Renal cortical epithelial cell (primary cell): ENCODE measurements around the gene CHD6. TPM values are rescaled to one million over a fixed set of nuclear protein-coding genes. Genes with fewer than 3 reads are reported as not detected.

ENCODE experiments used
- DNase-seq: peaks from one replicate; pipeline ENCODE4 v3.0.0-alpha.2; 2011; ENCODE audit warnings: low read depth
- total RNA-seq: library from RNA; depleted of rRNA; stranded (reverse); fragments of >200 nt; gene quantifications from 2 replicates; pipeline ENCODE4 v1.2.3, GENCODE V29; 2014

The CHD6 gene
- total RNA-seq, 1 donor from 2014 or later, result 45.5 TPM

- no peak for DNase-seq
Measured at GRCh38 chr20:41592516-41593216, 25.5 kb downstream of the CHD6 start.

- peak; percentile 55 for DNase-seq
Measured at GRCh38 chr20:41587956-41588355, 30.2 kb downstream of the CHD6 start.

GRCh38 chr20:41587523-41587922 is 30.7 kb downstream of the CHD6 start:
- DNase-seq, result no peak

DNA sequence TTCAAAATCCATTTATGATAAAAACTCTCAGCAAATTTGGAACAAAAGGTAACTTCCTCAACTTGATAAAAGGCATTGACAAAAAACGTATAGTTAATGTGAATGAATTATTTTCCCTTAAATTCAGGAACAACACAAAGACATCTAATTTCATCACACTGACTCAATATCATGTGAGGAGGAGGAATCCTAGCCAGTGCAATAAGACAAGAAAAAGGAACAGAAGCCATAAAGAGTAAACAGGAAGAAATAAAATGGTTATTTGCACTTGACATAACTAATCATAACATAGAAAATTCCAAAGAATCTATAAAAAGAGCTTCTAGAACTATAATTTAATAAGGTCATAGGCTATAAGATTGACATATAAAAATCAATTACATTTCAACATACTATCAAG is 31.4 kb downstream of the CHD6 start:
- DNase-seq, result no peak

DNA sequence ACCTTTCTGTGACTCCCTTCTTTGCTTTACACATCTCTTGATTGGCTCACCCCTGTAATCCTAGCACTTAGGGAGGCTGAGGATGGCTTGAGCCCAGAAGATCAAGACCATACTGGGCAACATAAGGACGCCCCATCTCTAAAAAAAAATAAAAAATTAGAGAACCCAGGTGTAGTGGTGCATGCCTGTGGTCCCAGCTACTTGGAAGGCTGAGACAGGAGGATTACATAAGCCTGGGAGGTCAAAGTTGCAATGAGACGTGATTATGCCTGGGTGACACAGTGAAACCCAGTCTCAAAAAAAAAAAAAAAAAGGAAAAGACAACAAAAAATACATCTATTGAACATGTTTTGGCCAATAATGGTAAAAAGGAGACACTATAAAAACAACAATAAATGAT is 37.8 kb downstream of the CHD6 start:
- no peak for DNase-seq

DNA sequence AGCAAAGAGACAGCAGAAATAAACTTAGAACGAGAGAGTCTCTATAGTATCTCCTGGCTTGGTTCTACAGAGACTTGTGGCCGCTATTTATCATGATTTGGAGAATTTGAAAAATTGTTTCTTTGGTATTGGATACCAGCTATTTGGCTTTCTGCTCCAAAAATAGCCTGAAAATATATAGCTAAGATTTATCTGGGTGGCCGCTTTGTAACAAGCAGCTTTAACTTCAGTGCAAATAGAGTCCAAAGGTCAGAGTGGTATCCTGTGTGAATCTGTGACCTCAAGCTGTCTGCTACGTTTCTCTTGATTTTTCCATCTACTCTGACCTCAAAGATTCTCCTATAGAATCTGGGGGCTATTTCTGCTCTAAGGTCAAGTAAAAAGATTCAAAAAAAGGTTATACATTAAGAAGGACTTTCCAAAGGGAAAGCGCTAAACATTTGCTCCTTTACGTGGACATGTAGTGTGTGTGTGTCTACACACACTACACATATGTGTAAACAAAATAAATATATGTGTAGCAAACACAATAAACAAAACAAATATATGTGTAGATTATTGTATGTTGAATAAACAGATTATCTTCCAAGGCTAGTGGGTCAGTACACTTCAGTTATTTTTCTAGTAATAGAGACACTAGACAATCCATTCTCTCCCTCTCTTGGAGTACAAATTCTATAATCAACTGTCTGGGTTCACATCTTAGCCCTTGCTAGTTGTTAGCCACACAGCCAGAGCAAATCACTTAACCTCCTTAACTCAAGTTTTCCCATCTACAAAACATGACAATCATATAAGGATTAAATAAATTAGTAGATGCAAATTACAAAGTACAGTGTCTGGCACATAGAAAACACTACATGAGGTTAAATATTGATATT is 40.8 kb downstream of the CHD6 start:
- DNase-seq, result peak; percentile 15

GRCh38 chr20:41575412-41575811 is 42.8 kb downstream of the CHD6 start:
- no peak for DNase-seq

DNA sequence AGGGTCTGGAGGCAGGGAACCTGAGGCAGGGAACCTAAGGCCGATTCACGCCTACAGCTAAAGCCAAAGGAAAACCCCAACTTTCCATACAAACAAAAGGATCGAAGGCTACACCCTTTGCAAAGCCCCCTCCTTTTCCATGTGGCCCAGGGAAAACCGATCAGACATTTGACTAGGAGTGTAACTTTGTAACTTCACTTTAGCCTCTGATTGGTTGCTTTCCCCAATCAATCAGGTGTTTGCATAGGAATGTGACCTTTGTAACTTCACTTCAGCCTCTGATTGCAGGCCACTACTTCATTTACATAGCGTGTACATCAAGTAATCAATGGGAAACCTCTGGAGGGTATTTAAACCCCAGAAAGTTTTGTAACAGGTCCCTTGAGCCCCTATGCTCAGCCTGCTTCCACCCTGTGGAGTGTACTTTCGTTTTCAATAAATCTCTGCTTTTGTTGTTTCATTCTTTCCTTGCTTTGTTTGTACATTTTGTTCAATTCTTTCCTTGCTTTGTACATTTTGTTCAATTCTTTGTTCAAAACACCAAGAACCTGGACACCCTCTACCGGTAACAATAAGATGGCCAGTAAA is 43.3 kb downstream of the CHD6 start:
- DNase-seq, result no peak

GRCh38 chr20:41573955-41574354 is 44.2 kb downstream of the CHD6 start:
- no peak for DNase-seq

DNA sequence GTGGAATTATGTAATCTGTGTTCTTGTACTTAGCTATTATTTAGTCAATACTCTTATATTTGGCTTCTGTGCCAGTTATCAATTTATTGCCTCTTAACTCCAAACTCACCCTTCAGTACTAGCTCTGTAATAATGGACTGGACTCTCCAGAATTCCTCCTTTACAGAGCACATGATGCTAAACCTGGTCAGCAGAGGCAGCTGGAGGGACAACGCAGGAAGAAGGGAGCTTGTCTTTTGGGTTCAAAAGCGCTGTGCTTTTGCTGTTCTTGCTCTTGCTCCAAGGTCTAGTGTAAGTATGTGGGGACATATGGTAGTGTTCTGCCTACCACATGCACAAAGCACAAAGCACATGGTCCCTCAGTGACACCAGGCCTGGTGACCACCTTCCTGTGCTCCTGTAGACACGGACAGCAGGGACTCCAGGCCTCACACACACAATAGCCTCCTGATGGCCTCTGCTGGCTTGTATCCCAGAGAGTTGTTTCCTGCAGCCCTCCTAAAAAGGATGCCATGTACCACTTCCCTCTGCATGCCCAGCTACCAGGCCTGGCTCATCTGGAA is 46.1 kb downstream of the CHD6 start:
- peak; percentile 25 for DNase-seq

DNA sequence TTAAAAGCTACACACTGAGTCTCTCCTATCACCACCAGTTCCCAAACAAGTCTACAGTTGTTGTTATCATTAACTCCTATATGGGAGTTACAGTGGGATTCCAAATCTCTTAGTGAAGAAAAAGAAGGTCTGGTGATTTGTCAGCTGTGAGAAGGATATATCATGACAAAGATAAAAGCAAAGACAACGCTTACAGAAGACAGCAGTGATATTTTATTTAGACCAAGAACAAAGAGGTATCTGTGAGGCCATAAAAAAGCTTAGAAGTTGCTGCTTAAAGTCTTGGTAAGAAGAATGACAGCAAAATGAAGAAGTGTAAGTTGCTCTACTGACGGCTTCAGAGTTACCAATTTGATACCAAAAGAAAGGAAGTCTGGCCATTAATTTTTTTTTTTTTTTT is 47.2 kb downstream of the CHD6 start:
- DNase-seq, result no peak

DNA sequence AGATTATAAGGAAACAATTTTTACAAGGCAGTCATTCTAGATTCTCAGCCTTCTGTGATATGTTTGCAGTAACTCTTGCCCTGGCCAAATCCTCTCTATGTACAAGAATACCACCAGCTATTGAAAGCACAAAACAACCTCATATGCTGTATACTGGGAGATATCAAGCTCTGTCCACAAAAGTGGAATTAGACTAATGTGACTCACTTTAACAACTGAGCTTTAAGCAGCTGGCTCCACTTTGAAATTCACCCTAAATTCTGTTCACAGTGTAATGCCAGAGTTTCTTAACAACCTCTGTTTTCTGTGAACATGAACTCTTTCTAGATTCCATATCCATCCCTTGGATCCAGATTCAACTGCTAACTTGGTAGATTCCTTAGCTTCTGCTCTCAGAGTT is 47.6 kb downstream of the CHD6 start:
- no peak for DNase-seq

DNA sequence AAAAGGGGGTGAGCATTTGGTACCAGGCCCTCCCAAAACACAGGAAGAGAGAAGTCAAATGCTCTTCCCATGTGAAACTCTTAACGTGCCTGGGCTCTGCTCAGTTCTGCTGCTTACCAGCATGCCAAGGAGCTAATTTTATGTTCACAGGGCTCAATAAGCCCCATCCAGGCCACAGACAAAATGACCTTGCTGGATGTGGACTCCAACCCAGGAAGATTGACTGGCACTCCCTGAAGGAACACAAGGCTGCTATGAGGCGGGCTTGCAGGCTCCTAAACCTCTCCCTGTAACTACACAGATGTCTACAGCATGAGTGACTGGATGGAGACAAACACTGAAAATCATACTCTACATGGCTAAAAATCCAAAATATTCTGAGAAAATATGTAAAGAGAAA is 50.6 kb downstream of the CHD6 start:
- DNase-seq, result no peak

DNA sequence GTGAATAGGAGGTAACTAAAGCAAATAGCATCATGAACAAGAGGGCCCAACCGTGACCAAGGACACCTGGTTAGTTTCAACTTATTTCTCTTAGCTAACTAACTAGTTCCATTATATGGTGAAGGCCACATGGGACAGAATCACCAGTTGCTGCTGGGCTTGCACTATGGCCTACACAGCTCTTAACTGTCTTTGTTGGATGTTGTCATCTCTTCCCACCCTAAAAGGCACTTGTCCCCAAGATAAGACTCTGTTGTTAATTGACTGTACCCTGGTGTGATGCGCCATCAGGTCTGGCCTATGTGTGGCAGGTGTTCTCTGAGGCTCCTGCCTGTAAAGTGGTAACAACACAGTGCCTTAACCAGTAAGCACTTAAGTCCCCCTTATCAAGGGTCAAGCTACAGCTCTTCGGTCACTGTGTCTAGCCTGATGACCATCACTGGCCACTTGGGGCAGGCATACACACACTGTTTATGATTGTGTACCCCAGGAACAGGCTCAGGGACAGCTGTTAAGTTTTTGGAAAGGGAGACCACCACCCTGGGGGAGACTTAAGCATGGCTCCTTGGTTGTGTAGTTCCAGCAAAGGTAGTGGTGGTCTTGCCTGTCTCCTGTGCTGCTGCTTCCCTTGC is 51.2 kb downstream of the CHD6 start:
- DNase-seq, result no peak

DNA sequence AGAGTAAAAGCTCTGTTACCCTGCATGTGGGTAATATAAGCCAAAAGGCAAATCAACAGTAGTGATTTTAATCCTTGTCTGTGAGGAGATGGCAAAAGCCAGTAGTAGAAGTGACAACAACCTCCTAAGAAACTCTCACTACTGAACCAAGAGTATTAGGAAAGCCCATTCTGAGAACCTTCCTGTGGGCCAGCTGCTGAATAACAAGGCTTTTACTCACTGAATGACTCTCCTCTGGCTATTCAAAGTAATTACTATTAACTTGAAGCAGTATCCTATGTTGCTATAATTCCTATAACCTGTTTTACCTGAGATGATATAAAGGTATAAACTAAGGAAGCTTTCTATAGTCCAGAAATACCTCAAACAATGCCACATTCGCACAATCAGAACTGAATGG is 55.1 kb downstream of the CHD6 start:
- peak; percentile 17 for DNase-seq

DNA sequence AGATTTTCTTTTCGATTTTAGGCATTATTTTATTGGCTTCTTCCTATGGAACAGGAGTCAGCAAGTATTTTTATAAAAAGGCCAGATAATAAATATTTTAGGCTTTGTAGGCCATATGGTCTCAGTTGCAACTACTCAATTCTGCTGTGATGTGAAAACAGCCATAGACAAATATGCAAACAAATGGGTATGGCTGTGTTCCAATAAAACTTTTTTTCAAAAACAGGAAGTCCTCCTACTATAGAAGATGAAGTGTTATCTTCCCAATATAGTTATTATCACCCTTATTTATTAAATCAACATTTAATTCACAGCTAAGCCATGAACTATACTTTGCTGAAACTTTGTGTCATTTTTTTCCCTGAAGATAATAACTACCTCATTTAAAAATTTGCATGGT is 57.2 kb downstream of the CHD6 start:
- no peak for DNase-seq

DNA sequence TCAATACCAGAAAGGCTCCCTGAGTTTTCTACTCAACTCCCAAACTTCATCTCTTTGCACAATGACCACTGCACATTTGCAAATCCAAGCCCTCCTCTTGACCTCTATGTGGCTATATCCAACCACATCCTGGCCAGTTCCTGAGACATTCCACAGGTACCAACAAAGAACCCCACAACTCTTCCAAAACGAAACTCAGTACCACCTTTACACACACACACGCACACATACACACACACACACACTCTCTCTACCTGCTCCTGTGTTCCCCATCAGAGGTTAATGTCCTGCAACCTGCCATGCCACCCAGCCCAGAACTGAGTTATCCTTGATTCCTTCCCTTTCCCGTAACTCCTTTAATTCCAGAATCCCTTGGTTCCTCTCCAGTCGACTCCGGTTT is 58.5 kb downstream of the CHD6 start:
- no peak for DNase-seq

DNA sequence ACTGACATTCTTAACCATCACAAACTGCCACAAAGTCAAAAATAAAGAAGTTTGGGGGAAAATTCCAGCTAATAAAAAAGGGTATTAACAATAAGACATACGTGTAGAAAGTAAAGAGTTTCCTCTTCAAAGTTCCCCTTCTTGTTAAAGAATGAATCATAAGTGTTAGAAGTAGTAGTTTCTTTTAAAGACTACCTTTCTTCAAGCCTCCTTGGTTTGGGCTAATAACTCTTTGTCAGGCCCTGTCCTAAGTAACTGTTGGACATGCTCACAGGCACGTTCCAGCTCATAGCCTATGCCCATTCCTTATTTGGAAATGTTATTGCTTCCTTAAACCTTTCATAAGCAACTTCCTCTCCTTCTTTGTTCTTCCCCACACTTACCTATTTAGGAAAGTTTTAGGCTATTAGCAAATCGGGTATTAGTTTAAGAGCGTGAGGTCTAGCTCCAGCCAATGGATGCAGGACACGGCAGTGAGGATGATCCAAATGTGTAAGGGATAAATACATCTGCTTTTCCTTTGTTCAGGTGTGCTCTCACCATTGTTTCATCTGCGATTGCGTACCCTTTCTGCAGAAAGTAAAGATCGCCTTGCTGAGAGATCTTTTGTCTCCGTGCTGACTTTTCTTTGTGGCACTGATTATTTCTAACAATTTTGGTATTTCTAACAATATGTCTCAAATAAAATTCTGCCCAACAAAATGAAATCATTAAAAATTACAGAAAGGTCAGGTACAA is 64.9 kb downstream of the CHD6 start:
- DNase-seq, result peak; percentile 69

DNA sequence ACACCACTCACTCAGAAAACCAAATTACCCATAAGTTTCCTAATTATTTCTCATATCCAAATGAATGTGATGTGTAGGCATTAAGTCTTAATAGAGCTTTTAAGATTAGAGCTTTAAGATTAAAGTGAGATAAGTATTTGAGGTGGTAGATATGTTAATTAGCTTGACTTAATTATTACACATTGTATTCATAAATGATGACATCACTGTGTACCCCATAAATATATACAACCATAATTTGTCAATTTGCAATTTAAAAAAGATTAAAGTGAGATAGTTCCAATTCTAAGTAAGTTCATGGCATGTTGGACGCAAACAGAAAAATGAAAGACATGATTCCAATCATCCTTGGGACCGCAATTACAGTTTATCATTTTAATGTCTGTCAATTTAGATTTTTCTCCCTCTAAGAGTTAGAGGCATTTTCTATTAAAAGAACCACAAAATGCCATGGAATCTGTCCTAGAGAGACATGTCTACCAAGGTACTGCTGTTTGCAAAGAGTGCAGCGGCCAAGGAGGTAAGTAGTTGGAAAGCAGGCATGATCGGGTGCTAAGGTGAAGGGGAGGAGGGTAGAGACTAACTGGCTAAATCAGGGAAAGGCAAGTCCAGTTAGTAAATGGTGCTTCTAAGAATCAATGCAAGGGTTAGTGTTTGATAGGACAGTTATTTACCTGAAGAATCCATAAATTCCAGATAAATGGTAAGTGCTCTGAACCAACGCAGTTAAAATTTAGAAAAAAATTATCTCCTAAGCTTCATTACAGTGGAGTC is 65.7 kb downstream of the CHD6 start:
- DNase-seq, result no peak

DNA sequence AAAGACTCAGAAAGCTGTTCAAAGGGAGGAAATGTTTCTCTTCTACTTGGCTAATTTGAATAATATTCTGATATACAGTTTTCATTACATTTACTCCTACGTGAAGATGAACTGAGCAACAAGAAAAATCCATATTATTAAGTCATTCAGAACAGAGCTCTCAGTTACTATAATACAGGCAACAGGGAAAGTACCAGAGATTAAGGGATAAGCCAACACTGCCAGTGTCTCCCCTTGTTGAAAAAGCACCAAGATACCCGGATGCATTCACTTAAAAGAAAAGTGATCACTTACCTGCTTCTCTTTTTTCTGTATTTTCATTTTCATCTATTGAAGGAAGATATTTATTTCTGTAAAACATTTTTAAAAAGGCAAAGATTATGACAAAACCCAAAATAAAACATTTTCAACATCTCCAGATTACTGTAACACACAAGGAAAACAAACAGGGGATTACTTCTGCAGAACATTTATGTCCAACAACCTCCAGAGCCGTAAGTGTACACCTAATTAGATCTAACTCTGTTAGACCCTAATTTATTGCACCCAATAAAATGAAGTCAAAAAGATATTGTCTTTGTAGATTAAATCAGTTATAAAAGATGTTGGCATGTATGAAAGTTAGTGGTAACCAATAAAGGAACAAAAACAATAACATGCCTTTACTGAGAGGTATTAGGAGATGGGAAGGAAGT is 67.0 kb downstream of the CHD6 start:
- no peak for DNase-seq
